WTC11 (cell line): ENCODE measurements around the gene TXN2. TPM values are rescaled to one million over a fixed set of nuclear protein-coding genes. Genes with fewer than 3 reads are reported as not detected.

Source experiments
- ELF4 ChIP-seq: sonication (generic); formaldehyde crosslinking; IDR thresholded peaks from 2 replicates; pipeline ENCODE4 v1.8.1; 2022; ENCODE audit warnings: low read depth, mild to moderate bottlenecking, moderate library complexity, missing genetic modification reagents
- ESRRA ChIP-seq: sonication (generic); formaldehyde crosslinking; IDR thresholded peaks from 2 replicates; pipeline ENCODE4 v1.8.1; 2022; ENCODE audit warnings: mild to moderate bottlenecking, missing genetic modification reagents, borderline replicate concordance
- ETV6 ChIP-seq: sonication (generic); formaldehyde crosslinking; IDR thresholded peaks from 2 replicates; pipeline ENCODE4 v1.8.1; 2022; ENCODE audit warnings: mild to moderate bottlenecking, missing genetic modification reagents
- HMGA2 ChIP-seq: fragments of 250-450 bp; sonication (Bioruptor Pico); IDR thresholded peaks from 2 replicates; pipeline ENCODE4 v1.4.0; 2021; ENCODE audit warnings: mild to moderate bottlenecking, moderate library complexity
- NFATC4 ChIP-seq: fragments of 250-450 bp; sonication (Bioruptor Pico); IDR thresholded peaks from 2 replicates; pipeline ENCODE4 v1.9.0; 2021; ENCODE audit warnings: mild to moderate bottlenecking
- SMAD4 ChIP-seq: sonication (generic); formaldehyde crosslinking; IDR thresholded peaks from 2 replicates; pipeline ENCODE4 v1.8.0; 2022; ENCODE audit warnings: mild to moderate bottlenecking, missing genetic modification reagents
- SP1 ChIP-seq: sonication (generic); formaldehyde crosslinking; conservative IDR thresholded peaks from 2 replicates; pipeline ENCODE4 v1.8.1; 2022; ENCODE audit warnings: missing genetic modification reagents
- TCF7 ChIP-seq: sonication (generic); formaldehyde crosslinking; IDR thresholded peaks from 2 replicates; pipeline ENCODE4 v1.8.0; 2022; ENCODE audit warnings: mild to moderate bottlenecking, low read depth, missing genetic modification reagents, moderate library complexity
- TEAD4 ChIP-seq: sonication (generic); formaldehyde crosslinking; IDR thresholded peaks from 2 replicates; pipeline ENCODE4 v1.8.0; 2022; ENCODE audit warnings: mild to moderate bottlenecking, missing genetic modification reagents
- ZNF138 ChIP-seq: sonication (generic); formaldehyde crosslinking; conservative IDR thresholded peaks from 2 replicates; pipeline ENCODE4 v1.8.1; 2022; ENCODE audit warnings: mild to moderate bottlenecking, moderate library complexity, missing genetic modification reagents
- ZNF317 ChIP-seq: sonication (generic); formaldehyde crosslinking; IDR thresholded peaks from 2 replicates; pipeline ENCODE4 v1.8.1; 2023; ENCODE audit warnings: low read depth, mild to moderate bottlenecking, moderate library complexity, missing genetic modification reagents, borderline replicate concordance
- total RNA-seq: library from RNA; stranded (reverse); gene quantifications from 3 replicates; pipeline ENCODE4 v1.2.3, GENCODE V29; 2021
- TF ChIP-seq, protein P1 (sequence below): sonication (generic); formaldehyde crosslinking; IDR thresholded peaks from 2 replicates; pipeline ENCODE4 v1.8.0; 2022; ENCODE audit warnings: mild to moderate bottlenecking, missing genetic modification reagents
- TF ChIP-seq, protein P2 (sequence below): sonication (generic); formaldehyde crosslinking; IDR thresholded peaks from 2 replicates; pipeline ENCODE4 v1.8.1; 2023; ENCODE audit warnings: mild to moderate bottlenecking, missing genetic modification reagents, borderline replicate concordance
- TF ChIP-seq, protein P3 (sequence below): sonication (generic); formaldehyde crosslinking; IDR thresholded peaks from 2 replicates; pipeline ENCODE4 v1.8.1; 2023; ENCODE audit warnings: mild to moderate bottlenecking, missing genetic modification reagents
- TF ChIP-seq, protein P4 (sequence below): sonication (generic); formaldehyde crosslinking; IDR thresholded peaks from 2 replicates; pipeline ENCODE4 v1.8.0; 2022; ENCODE audit warnings: missing genetic modification reagents
- TF ChIP-seq, protein P5 (sequence below): fragments of 250-450 bp; sonication (Bioruptor Pico); IDR thresholded peaks from 2 replicates; pipeline ENCODE4 v1.9.0; 2021; ENCODE audit warnings: mild to moderate bottlenecking, borderline replicate concordance
- TF ChIP-seq, protein P6 (sequence below): sonication (generic); formaldehyde crosslinking; IDR thresholded peaks from 2 replicates; pipeline ENCODE4 v1.8.1; 2023; ENCODE audit warnings: mild to moderate bottlenecking, missing genetic modification reagents
- TF ChIP-seq, protein P7 (sequence below): fragments of 250-450 bp; sonication (Bioruptor Pico); conservative IDR thresholded peaks from 2 replicates; pipeline ENCODE4 v1.9.0; 2021; ENCODE audit warnings: mild to moderate bottlenecking

TXN2 gene
- total RNA-seq, 1 experiment from 2014 or later, result 57.6 TPM

DNA sequence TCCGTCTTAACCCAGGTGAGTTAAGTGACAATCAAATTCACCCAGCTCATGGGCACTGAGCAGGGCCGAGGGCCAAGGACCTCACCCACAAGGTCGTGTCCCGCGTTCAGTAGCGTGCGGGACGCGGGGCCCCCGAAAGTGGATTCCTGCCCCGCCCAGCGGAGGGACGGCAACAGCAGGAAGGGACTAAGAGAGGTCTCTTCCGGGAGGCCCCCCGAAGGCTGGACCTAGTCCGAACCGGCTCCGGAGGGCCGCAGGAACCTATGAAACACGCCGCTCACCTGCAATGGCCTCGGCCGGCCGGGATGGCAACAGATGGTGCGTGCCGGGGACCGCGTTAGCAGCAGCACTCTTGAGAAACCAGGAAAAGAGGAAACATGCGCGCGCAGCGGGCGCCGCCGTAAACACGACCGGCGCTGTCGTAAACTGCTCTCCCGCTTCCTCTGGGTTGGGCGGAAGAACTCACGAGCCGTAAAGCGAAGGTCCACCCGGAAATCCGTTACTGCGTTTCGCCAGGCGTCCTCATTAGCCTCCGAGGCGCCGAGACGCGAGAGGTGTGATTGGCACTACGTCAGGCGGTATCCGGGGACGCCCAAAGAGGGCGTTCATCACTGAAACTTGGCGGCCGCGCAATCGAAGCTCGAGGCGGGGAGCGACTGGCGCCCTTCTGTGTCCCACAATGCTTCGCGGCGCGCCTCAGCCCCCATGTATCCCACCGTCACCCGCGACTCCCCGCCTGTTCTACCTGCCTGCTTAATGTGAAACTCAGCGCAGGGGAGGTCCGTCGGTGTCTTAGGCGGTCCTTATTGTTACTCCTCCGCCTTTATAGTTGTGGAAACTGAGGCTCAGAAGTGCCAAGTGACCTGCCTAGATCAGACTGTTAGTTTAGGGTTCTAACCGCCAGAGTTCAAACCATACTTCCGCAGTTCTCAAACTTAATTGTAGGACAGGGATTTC, 47.6 kb upstream of the TXN2 start, which contains the start of gene EIF3D (continued):
- TF ChIP-seq ELF4, result 0 out of 2 replicates have a peak, but pooled peaks have one; percentile 47
- TF ChIP-seq ETV6 (CRISPR knock-in tag), result peak; percentile 97
- TF ChIP-seq, protein P1, sequence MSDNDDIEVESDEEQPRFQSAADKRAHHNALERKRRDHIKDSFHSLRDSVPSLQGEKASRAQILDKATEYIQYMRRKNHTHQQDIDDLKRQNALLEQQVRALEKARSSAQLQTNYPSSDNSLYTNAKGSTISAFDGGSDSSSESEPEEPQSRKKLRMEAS (CRISPR knock-in tag), result peak; percentile 94
- TF ChIP-seq, protein P2, sequence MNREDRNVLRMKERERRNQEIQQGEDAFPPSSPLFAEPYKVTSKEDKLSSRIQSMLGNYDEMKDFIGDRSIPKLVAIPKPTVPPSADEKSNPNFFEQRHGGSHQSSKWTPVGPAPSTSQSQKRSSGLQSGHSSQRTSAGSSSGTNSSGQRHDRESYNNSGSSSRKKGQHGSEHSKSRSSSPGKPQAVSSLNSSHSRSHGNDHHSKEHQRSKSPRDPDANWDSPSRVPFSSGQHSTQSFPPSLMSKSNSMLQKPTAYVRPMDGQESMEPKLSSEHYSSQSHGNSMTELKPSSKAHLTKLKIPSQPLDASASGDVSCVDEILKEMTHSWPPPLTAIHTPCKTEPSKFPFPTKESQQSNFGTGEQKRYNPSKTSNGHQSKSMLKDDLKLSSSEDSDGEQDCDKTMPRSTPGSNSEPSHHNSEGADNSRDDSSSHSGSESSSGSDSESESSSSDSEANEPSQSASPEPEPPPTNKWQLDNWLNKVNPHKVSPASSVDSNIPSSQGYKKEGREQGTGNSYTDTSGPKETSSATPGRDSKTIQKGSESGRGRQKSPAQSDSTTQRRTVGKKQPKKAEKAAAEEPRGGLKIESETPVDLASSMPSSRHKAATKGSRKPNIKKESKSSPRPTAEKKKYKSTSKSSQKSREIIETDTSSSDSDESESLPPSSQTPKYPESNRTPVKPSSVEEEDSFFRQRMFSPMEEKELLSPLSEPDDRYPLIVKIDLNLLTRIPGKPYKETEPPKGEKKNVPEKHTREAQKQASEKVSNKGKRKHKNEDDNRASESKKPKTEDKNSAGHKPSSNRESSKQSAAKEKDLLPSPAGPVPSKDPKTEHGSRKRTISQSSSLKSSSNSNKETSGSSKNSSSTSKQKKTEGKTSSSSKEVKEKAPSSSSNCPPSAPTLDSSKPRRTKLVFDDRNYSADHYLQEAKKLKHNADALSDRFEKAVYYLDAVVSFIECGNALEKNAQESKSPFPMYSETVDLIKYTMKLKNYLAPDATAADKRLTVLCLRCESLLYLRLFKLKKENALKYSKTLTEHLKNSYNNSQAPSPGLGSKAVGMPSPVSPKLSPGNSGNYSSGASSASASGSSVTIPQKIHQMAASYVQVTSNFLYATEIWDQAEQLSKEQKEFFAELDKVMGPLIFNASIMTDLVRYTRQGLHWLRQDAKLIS (CRISPR knock-in tag), result no peak
- TF ChIP-seq, protein P3, sequence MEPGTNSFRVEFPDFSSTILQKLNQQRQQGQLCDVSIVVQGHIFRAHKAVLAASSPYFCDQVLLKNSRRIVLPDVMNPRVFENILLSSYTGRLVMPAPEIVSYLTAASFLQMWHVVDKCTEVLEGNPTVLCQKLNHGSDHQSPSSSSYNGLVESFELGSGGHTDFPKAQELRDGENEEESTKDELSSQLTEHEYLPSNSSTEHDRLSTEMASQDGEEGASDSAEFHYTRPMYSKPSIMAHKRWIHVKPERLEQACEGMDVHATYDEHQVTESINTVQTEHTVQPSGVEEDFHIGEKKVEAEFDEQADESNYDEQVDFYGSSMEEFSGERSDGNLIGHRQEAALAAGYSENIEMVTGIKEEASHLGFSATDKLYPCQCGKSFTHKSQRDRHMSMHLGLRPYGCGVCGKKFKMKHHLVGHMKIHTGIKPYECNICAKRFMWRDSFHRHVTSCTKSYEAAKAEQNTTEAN (CRISPR knock-in tag), result no peak
- TF ChIP-seq ESRRA (CRISPR knock-in tag), result no peak
- peak; percentile 78 for TF ChIP-seq SP1 (CRISPR knock-in tag)
- TF ChIP-seq TCF7 (CRISPR knock-in tag), result no peak
- 0 out of 2 replicates have a peak, but pooled peaks have one; percentile 23 for TF ChIP-seq ZNF317 (CRISPR knock-in tag)
- TF ChIP-seq TEAD4, result peak; percentile 70; the same call in 1 of the 2 replicates
- TF ChIP-seq, protein P4, sequence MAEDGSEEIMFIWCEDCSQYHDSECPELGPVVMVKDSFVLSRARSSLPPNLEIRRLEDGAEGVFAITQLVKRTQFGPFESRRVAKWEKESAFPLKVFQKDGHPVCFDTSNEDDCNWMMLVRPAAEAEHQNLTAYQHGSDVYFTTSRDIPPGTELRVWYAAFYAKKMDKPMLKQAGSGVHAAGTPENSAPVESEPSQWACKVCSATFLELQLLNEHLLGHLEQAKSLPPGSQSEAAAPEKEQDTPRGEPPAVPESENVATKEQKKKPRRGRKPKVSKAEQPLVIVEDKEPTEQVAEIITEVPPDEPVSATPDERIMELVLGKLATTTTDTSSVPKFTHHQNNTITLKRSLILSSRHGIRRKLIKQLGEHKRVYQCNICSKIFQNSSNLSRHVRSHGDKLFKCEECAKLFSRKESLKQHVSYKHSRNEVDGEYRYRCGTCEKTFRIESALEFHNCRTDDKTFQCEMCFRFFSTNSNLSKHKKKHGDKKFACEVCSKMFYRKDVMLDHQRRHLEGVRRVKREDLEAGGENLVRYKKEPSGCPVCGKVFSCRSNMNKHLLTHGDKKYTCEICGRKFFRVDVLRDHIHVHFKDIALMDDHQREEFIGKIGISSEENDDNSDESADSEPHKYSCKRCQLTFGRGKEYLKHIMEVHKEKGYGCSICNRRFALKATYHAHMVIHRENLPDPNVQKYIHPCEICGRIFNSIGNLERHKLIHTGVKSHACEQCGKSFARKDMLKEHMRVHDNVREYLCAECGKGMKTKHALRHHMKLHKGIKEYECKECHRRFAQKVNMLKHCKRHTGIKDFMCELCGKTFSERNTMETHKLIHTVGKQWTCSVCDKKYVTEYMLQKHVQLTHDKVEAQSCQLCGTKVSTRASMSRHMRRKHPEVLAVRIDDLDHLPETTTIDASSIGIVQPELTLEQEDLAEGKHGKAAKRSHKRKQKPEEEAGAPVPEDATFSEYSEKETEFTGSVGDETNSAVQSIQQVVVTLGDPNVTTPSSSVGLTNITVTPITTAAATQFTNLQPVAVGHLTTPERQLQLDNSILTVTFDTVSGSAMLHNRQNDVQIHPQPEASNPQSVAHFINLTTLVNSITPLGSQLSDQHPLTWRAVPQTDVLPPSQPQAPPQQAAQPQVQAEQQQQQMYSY, result no peak
- TF ChIP-seq ZNF138 (CRISPR knock-in tag), result no peak
- TF ChIP-seq, protein P5, sequence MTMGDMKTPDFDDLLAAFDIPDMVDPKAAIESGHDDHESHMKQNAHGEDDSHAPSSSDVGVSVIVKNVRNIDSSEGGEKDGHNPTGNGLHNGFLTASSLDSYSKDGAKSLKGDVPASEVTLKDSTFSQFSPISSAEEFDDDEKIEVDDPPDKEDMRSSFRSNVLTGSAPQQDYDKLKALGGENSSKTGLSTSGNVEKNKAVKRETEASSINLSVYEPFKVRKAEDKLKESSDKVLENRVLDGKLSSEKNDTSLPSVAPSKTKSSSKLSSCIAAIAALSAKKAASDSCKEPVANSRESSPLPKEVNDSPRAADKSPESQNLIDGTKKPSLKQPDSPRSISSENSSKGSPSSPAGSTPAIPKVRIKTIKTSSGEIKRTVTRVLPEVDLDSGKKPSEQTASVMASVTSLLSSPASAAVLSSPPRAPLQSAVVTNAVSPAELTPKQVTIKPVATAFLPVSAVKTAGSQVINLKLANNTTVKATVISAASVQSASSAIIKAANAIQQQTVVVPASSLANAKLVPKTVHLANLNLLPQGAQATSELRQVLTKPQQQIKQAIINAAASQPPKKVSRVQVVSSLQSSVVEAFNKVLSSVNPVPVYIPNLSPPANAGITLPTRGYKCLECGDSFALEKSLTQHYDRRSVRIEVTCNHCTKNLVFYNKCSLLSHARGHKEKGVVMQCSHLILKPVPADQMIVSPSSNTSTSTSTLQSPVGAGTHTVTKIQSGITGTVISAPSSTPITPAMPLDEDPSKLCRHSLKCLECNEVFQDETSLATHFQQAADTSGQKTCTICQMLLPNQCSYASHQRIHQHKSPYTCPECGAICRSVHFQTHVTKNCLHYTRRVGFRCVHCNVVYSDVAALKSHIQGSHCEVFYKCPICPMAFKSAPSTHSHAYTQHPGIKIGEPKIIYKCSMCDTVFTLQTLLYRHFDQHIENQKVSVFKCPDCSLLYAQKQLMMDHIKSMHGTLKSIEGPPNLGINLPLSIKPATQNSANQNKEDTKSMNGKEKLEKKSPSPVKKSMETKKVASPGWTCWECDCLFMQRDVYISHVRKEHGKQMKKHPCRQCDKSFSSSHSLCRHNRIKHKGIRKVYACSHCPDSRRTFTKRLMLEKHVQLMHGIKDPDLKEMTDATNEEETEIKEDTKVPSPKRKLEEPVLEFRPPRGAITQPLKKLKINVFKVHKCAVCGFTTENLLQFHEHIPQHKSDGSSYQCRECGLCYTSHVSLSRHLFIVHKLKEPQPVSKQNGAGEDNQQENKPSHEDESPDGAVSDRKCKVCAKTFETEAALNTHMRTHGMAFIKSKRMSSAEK, result no peak
- TF ChIP-seq, protein P6, sequence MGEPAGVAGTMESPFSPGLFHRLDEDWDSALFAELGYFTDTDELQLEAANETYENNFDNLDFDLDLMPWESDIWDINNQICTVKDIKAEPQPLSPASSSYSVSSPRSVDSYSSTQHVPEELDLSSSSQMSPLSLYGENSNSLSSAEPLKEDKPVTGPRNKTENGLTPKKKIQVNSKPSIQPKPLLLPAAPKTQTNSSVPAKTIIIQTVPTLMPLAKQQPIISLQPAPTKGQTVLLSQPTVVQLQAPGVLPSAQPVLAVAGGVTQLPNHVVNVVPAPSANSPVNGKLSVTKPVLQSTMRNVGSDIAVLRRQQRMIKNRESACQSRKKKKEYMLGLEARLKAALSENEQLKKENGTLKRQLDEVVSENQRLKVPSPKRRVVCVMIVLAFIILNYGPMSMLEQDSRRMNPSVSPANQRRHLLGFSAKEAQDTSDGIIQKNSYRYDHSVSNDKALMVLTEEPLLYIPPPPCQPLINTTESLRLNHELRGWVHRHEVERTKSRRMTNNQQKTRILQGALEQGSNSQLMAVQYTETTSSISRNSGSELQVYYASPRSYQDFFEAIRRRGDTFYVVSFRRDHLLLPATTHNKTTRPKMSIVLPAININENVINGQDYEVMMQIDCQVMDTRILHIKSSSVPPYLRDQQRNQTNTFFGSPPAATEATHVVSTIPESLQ (CRISPR knock-in tag), result no peak
- TF ChIP-seq HMGA2, result no peak
- TF ChIP-seq SMAD4 (CRISPR knock-in tag), result no peak
- TF ChIP-seq, protein P7, sequence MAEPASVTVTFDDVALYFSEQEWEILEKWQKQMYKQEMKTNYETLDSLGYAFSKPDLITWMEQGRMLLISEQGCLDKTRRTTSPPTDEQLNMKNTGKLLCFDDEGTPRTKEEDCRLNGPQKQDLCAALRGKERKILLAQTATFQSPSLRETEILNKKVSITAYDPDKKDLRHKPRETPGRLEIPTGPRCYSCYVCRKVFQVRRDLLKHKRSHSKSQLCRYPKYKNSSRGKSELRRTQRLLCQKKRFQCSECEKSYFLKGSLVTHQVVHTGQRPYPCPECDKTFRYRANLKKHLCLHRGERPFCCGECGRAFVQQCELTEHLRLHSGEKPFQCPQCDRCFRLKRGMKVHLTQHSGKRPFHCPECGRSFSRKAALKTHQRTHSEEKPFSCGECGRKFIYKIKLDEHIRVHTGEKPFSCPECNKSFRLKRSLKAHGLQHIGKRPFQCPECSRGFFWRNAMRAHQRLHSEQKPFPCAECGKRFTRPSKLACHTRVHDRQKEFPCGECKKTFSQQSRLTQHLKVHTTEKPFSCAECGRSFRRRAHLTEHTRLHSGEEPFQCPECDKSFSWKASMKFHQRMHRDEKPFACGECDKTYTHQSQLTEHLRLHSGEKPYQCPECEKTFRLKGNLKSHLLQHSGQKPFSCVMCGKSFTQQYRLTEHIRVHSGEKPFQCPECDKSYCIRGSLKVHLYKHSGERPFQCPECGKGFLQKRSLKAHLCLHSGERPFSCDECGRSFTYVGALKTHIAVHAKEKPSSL (CRISPR knock-in tag), result no peak
- no peak for TF ChIP-seq NFATC4
